K562 (cell line): ENCODE results near the gene RNU5D-1. TPM values are rescaled to one million over a fixed set of nuclear protein-coding genes. Genes with fewer than 3 reads are reported as not detected.

Source experiments
- ATF1 ChIP-seq, 2 experiments: fragments of 450-650 bp in 1 of 2; IDR thresholded peaks; 2 replicates each; pipeline ENCODE4 v1.6.1; 2016; ENCODE audit warnings: missing compliant biosample characterization in 1 of 2, missing genetic modification characterization in 1 of 2
- ELF1 ChIP-seq: fragments of 200-800 bp; sonication (Bioruptor generic); IDR thresholded peaks from 2 replicates; pipeline ENCODE4 v1.6.1; 2016; ENCODE audit warnings: missing genetic modification characterization, missing compliant biosample characterization
- FOXJ2 ChIP-seq: fragments of 200-800 bp; sonication (Bioruptor generic); IDR thresholded peaks from 2 replicates; pipeline ENCODE4 v1.6.1; 2016; ENCODE audit warnings: missing genetic modification characterization, missing compliant biosample characterization
- HNRNPK ChIP-seq: fragments of 200-400 bp; formaldehyde crosslinking; IDR thresholded peaks from one replicate; pipeline ENCODE4 v1.6.1; 2018; ENCODE audit warnings: mild to moderate bottlenecking, low read depth, low read length; ENCODE audit not compliant: poor library complexity, severe bottlenecking
- KDM2B ChIP-seq: fragments of 250-450 bp; sonication (Bioruptor Pico); IDR thresholded peaks from 2 replicates; pipeline ENCODE4 v1.8.0; 2021; ENCODE audit warnings: mild to moderate bottlenecking, moderate library complexity
- SMAD4 ChIP-seq: fragments of 250-450 bp; sonication (Bioruptor Pico); conservative IDR thresholded peaks from 2 replicates; pipeline ENCODE4 v1.8.0; 2021; ENCODE audit warnings: inconsistent platforms, mild to moderate bottlenecking, moderate library complexity
- SP2 ChIP-seq: IDR thresholded peaks from 2 replicates; pipeline ENCODE4 v1.6.1; 2011; ENCODE audit warnings: mild to moderate bottlenecking, low read depth, low read length, moderate library complexity; ENCODE audit not compliant: poor library complexity, severe bottlenecking; ENCODE audit errors: extremely low read depth
- TCF7L2 ChIP-seq: fragments of 150-350 bp; IDR thresholded peaks from 2 replicates; pipeline ENCODE4 v1.6.1; 2016; ENCODE audit warnings: low read depth, mild to moderate bottlenecking, low read length, moderate library complexity
- U2AF1 ChIP-seq: fragments of 200-400 bp; formaldehyde crosslinking; optimal IDR thresholded peaks from 2 replicates; pipeline ENCODE3; 2017; ENCODE audit warnings: mild to moderate bottlenecking, low read depth, low read length, moderate library complexity
- ZBED1 ChIP-seq: IDR thresholded peaks from 2 replicates; pipeline ENCODE4 v1.6.1; 2014
- ZBTB8A ChIP-seq: fragments of 450-650 bp; IDR thresholded peaks from 2 replicates; pipeline ENCODE4 v1.6.1; 2018; ENCODE audit warnings: mild to moderate bottlenecking, moderate library complexity; ENCODE audit not compliant: partially characterized antibody
- ZNF384 ChIP-seq: IDR thresholded peaks from 2 replicates; pipeline ENCODE4 v1.6.1; 2012; ENCODE audit warnings: low read depth, low read length, improper control_type of control experiment
- ZNF584 ChIP-seq: fragments of 200-800 bp; sonication (Bioruptor generic); IDR thresholded peaks from 2 replicates; pipeline ENCODE4 v1.6.1; 2016; ENCODE audit warnings: low read depth, mild to moderate bottlenecking, missing genetic modification characterization, missing compliant biosample characterization
- ZSCAN29 ChIP-seq: fragments of 450-650 bp; IDR thresholded peaks from 2 replicates; pipeline ENCODE4 v1.6.1; 2017
- polyA plus RNA-seq, 8 experiments: library from polyadenylated mRNA; depleted of rRNA in 4 of 8; stranded (reverse) in 5 of 8; unstranded in 3 of 8; fragments of >200 nt; fragmentation: Nextera tagmentation in 2 of 8; fragmentation: Illumina TruSeq in 1 of 8; extraction: Ambion mirVana in 2 of 8; extraction: Trizol in 1 of 8; gene quantifications; 2 replicates each; pipeline versions ENCODE4 v1.2.1 to v1.2.3, GENCODE V29; 2011 to 2014; ENCODE audit warnings: inconsistent platforms in 1 of 8, missing spikeins in 1 of 8
- total RNA-seq, 7 experiments: library from RNA; depleted of rRNA in 6 of 7; stranded (reverse); fragments of >200 nt in 6 of 7; fragmentation: Illumina TruSeq in 2 of 7; extraction: Trizol in 2 of 7; gene quantifications; 2 replicates each; pipeline versions ENCODE4 v1.2.1 to v1.2.3, GENCODE V29; 2011 to 2021; ENCODE audit warnings: low replicate concordance in 1 of 7
- TF ChIP-seq, protein P1 (sequence below): sonication (generic); formaldehyde crosslinking; IDR thresholded peaks from 2 replicates; pipeline ENCODE4 v1.8.0; 2023; ENCODE audit warnings: missing genetic modification reagents, mild to moderate bottlenecking, borderline replicate concordance
- TF ChIP-seq, protein P2 (sequence below), 3 experiments: fragments of 200-800 bp in 1 of 3; fragments of 250-450 bp in 1 of 3; fragments of 450-650 bp in 1 of 3; sonication (Bioruptor Pico) in 1 of 3; sonication (Bioruptor generic) in 1 of 3; formaldehyde crosslinking in 1 of 3; IDR thresholded peaks; 2 replicates each; pipeline versions ENCODE4 v1.6.1 to v1.8.0; 2016 to 2022; ENCODE audit warnings: mild to moderate bottlenecking in 2 of 3, missing genetic modification characterization in 2 of 3, missing compliant biosample characterization in 1 of 3, moderate library complexity in 1 of 3

RNU5D-1 gene
- total and polyA plus RNA-seq, 9 of the 15 experiments (the other 6 are each of a cell fraction or from before 2014, with no cell fraction given) = under 0.01 TPM; not detected in 8

DNA sequence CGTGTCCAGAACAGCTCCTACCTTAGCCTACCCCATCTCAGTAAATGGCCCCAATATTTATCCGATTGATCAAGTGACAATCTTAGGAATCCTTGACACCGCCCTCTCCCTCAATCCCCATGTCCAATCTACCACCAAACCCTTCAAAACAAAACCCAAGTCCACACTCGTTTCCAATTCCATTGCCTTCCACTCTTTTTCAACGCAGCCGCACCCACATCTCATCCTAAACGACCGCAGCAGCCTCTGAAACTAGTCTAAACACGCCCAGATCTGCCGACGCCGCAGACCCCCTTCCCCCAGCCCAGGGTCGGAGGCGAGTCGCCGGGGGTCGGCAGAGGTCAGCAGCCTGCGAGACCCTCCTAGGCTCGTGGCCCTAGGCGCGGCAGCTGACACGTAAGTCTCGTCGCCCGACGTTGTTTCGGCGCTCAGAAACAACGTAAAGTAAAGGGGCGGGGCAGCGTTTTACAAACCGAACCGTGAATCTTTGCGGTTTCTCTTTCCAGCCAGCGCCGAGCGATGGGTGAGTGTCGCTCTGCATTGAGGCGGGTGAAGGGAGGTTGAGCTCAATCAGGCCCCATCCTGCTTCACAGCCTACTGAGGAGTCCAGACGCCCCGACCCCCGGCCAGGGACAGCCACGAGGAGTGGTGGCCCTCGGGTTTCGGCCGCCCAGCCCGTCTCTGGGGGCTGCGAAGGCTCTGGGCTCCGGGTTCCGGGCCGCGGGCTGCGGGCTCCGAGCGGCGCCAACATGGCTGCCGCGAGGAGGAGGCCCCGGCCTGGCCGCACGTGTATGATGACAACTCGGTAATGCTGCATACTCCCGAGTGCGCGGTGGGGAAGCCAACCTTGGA is 44.3 kb upstream of the RNU5D-1 start, which contains the start of gene RPS8 (continued):
- TF ChIP-seq, protein P1, sequence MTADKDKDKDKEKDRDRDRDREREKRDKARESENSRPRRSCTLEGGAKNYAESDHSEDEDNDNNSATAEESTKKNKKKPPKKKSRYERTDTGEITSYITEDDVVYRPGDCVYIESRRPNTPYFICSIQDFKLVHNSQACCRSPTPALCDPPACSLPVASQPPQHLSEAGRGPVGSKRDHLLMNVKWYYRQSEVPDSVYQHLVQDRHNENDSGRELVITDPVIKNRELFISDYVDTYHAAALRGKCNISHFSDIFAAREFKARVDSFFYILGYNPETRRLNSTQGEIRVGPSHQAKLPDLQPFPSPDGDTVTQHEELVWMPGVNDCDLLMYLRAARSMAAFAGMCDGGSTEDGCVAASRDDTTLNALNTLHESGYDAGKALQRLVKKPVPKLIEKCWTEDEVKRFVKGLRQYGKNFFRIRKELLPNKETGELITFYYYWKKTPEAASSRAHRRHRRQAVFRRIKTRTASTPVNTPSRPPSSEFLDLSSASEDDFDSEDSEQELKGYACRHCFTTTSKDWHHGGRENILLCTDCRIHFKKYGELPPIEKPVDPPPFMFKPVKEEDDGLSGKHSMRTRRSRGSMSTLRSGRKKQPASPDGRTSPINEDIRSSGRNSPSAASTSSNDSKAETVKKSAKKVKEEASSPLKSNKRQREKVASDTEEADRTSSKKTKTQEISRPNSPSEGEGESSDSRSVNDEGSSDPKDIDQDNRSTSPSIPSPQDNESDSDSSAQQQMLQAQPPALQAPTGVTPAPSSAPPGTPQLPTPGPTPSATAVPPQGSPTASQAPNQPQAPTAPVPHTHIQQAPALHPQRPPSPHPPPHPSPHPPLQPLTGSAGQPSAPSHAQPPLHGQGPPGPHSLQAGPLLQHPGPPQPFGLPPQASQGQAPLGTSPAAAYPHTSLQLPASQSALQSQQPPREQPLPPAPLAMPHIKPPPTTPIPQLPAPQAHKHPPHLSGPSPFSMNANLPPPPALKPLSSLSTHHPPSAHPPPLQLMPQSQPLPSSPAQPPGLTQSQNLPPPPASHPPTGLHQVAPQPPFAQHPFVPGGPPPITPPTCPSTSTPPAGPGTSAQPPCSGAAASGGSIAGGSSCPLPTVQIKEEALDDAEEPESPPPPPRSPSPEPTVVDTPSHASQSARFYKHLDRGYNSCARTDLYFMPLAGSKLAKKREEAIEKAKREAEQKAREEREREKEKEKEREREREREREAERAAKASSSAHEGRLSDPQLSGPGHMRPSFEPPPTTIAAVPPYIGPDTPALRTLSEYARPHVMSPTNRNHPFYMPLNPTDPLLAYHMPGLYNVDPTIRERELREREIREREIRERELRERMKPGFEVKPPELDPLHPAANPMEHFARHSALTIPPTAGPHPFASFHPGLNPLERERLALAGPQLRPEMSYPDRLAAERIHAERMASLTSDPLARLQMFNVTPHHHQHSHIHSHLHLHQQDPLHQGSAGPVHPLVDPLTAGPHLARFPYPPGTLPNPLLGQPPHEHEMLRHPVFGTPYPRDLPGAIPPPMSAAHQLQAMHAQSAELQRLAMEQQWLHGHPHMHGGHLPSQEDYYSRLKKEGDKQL (CRISPR knock-in tag) = no peak
- TF ChIP-seq ZNF384 = no peak; the same call in 1 of the 2 replicates
- TF ChIP-seq KDM2B (CRISPR knock-in tag) = no peak; the same call in 1 of the 2 replicates
- peak; percentile 84 for TF ChIP-seq ZBED1
- TF ChIP-seq ZBTB8A = no peak
- TF ChIP-seq U2AF1 = peak; percentile 96
- TF ChIP-seq SMAD4 = peak; percentile 76
- TF ChIP-seq FOXJ2 (tag) = peak; percentile 78; the same call in 1 of the 2 replicates
- TF ChIP-seq TCF7L2 = no peak
- peak; percentile 16 for TF ChIP-seq SP2
- peak; percentile 98 for TF ChIP-seq ATF1 (CRISPR knock-in tag; IDR thresholded peaks at IDR 0.05)
- peak; percentile 100 for TF ChIP-seq ATF1 (tag; IDR thresholded peaks at IDR 0.05)
- TF ChIP-seq HNRNPK = no peak
- TF ChIP-seq ZNF584 (CRISPR knock-in tag) = peak; percentile 83; the same call in 1 of the 2 replicates
- TF ChIP-seq ELF1 (tag) = peak; percentile 62; the same call in 1 of the 2 replicates
- no peak for TF ChIP-seq ZSCAN29
- TF ChIP-seq, protein P2, sequence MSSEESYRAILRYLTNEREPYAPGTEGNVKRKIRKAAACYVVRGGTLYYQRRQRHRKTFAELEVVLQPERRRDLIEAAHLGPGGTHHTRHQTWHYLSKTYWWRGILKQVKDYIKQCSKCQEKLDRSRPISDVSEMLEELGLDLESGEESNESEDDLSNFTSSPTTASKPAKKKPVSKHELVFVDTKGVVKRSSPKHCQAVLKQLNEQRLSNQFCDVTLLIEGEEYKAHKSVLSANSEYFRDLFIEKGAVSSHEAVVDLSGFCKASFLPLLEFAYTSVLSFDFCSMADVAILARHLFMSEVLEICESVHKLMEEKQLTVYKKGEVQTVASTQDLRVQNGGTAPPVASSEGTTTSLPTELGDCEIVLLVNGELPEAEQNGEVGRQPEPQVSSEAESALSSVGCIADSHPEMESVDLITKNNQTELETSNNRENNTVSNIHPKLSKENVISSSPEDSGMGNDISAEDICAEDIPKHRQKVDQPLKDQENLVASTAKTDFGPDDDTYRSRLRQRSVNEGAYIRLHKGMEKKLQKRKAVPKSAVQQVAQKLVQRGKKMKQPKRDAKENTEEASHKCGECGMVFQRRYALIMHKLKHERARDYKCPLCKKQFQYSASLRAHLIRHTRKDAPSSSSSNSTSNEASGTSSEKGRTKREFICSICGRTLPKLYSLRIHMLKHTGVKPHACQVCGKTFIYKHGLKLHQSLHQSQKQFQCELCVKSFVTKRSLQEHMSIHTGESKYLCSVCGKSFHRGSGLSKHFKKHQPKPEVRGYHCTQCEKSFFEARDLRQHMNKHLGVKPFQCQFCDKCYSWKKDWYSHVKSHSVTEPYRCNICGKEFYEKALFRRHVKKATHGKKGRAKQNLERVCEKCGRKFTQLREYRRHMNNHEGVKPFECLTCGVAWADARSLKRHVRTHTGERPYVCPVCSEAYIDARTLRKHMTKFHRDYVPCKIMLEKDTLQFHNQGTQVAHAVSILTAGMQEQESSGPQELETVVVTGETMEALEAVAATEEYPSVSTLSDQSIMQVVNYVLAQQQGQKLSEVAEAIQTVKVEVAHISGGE (CRISPR knock-in tag; IDR thresholded peaks at IDR 0.05) = no peak; a peak in 1 of 6 replicates
